Keratinocyte (primary cell): Measurements from ENCODE around the gene LGALS7.

ENCODE experiments used
- EZH2 ChIP-seq: IDR thresholded peaks from one replicate; pipeline ENCODE4 v1.6.1; 2012; ENCODE audit warnings: inconsistent platforms, mild to moderate bottlenecking, low read length, moderate library complexity
- TF ChIP-seq, protein P1 (sequence below), 3 experiments: IDR thresholded peaks in 1 of 3; conservative IDR thresholded peaks in 1 of 3; optimal IDR thresholded peaks in 1 of 3; 2 replicates in 2 of 3; 3 replicates in 1 of 3; pipeline versions ENCODE3 to v1.5.1; 2011; ENCODE audit warnings: low read length in 3 of 3, mild to moderate bottlenecking in 3 of 3, moderate library complexity in 2 of 3, control low read depth in 1 of 3, inconsistent platforms in 1 of 3; ENCODE audit not compliant: insufficient read depth in 2 of 3; ENCODE audit errors: extremely low read depth in 1 of 3

DNA sequence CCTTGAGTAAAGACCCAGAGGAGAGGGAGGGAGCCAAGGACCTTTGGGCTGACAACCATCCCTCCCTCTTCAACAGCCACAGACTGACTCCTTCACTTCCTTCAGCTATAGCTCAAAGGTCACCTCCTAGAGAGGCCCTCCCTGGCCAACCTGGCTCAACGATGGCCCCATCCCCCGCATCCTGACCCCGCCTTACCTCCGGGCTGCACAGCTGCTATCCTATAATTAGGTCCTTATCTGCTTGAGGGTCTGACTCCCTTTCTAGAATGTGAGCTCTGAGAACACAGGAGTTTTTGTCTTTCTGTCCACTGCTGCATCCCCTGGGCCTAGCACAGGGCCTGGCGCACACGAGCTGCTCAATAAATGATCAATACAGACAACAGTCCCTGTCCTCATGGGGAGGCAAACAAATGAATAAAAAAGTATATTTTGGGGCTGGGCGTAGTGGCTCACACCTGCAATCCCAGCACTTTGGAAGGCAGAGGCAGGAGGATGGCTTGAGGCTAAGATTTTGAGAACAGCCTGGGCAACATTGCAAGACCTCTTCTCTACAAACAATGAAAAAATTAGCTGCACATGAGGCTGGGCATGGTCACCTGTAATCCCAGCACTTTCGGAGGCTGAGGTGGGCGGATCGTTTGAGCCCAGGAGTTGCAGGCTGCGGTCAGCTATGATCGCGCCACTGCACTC, 46.1 kb upstream of the LGALS7 start:
- TF ChIP-seq, protein P1, sequence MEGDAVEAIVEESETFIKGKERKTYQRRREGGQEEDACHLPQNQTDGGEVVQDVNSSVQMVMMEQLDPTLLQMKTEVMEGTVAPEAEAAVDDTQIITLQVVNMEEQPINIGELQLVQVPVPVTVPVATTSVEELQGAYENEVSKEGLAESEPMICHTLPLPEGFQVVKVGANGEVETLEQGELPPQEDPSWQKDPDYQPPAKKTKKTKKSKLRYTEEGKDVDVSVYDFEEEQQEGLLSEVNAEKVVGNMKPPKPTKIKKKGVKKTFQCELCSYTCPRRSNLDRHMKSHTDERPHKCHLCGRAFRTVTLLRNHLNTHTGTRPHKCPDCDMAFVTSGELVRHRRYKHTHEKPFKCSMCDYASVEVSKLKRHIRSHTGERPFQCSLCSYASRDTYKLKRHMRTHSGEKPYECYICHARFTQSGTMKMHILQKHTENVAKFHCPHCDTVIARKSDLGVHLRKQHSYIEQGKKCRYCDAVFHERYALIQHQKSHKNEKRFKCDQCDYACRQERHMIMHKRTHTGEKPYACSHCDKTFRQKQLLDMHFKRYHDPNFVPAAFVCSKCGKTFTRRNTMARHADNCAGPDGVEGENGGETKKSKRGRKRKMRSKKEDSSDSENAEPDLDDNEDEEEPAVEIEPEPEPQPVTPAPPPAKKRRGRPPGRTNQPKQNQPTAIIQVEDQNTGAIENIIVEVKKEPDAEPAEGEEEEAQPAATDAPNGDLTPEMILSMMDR (optimal IDR thresholded peaks at IDR 0.05 in 1 of 3, IDR thresholded peaks at IDR 0.05 in 1 of 3, conservative IDR thresholded peaks at IDR 0.05 in 1 of 3; ENCODE audit: extremely low read depth in 1 of 3, insufficient read depth in 2 of 3, low read length in 3 of 3): no peak
- TF ChIP-seq EZH2: no peak
